ENCODE data around the gene MYBPHL.
A peak's percentile ranks its signal among the peaks of the same experiment; 100 is the strongest.
"Not testable (repeated sequence)": the region's sequence is repeated elsewhere in the genome, so short reads cannot be mapped to it uniquely, and the experiment has no call there.

Gene MYBPHL

GRCh38 chr1:109304226-109304920, 2.4 kb downstream of the MYBPHL start:
- DNase-seq = no peak

- DNase-seq = no peak
Observed at GRCh38 chr1:109301874-109302273, 4.9 kb downstream of the MYBPHL start.

GRCh38 chr1:109300650-109301151, 6.1 kb downstream of the MYBPHL start:
- DNase-seq = no peak

DNA sequence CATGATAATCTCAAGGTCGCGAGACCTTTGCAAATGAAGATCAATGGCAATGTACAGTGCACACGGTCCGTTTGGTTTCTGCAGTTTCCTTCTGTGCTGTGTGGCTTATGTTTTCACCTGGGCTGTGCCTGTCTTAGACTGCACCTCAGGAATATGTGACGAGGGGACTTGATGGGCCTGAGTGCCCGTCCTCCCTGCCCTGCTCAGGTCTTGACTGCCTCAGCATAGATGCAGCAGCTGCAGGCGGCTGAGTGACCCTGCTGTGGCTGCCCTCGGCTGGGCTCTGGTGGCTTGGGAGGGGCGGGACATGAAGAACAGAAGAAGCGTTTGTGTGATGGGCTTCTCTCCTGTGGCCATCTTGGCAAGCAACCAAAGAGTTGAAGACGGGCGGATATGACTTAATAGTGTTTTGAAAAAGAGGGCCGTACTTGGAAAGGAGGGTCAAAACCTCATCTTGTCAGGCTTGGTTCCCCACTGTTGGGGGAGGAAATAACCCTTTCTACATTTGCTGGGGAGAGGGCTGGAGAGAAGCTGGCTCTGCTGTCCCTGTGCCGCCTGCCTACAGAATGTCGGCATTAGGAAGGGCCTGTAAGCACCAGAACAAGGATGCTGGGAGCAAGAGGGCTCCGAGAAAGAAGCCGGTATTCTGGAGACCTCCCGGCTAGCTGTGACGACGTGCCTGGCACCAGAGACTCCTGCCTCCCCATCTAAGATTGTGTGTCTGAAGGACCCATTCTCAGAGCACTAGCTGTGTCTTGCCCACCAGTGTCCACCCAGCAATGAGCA, 7.1 kb downstream of the MYBPHL start:
- DNase-seq = no peak

GRCh38 chr1:109298666-109299557, 7.9 kb downstream of the MYBPHL start:
- DNase-seq = no peak

GRCh38 chr1:109296782-109297181, 10.0 kb downstream of the MYBPHL start:
- DNase-seq = no peak

GRCh38 chr1:109295712-109296415, 10.9 kb downstream of the MYBPHL start:
- DNase-seq = no peak

DNA sequence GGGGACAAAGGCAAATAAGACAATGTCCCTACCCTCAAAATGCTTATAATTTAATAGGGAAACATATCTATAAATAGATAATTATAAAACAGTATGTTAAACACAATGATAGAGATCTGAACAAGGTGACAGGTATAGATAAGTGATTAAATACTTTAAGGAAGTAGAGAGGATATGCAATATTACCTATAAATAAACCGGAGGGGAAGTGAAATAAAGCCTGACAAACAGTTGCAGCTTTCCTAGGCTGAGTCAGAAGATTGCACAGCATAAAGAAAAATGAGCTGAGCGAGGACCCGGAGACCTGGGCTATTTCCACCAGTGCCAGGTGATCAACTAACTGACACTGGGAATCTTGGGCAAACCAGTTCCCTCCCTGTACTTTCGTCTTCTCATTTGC, 12.3 kb downstream of the MYBPHL start:
- no peak for DNase-seq

- no peak for DNase-seq
Observed at GRCh38 chr1:109293026-109293425, 13.8 kb downstream of the MYBPHL start.

DNA sequence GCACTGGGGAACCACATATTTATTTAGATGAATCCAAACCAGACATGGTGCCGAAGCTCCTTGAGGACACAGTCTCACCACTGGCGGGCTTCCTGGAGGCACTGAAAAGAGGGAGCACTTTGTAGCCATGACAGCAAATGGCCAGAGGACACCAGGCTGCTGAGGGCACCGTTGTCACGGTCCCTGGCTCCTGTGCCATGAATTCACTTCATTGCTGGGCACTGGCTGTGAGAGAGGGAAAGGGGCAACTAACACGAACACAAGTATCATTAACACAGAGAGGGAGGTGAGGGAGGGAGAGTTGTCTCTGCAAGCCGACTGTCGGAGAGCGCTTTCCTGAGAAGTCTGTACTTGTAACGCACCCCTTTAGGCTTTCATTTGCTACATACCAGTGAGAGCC, 14.4 kb downstream of the MYBPHL start:
- DNase-seq = no peak

DNA sequence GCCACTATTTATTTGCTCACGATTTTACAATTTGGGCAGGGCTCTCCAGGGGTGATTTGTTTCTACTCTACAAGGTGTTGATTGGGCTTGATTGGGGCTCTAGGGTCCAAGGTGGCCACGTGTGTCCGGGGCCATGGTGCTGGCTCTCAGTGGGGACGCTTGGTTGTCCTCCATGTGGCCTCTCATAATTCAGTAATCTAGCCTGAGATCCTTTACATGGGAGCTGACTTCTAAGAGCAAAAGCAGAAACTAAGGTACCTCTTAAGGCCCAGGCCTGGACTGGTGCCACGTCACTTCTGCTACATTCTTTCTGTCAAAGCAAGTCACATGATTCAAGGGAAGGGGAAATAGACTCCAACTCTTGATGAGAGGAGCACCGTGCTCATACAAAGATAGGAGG, 15.8 kb downstream of the MYBPHL start:
- no peak for DNase-seq

DNA sequence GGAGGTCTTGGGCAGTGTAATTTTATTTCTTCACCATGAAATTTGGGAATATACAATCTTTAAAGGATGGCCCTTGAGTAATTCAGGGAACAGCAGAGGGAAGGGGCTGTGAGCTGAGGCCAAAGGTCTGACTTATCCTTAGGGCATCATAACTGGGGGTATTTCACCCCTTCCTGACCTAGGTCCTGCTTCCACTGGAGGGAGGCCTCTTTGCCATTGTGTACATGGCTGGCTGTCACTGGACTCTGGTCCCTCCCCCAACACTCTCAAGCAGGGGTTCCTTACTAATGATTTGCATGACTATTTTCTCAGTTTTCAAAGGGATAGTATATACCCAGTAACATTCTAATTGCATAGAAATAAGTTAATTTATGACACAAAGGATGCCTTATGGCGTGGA, 16.7 kb downstream of the MYBPHL start:
- no peak for DNase-seq

GRCh38 chr1:109286762-109287161, 20.0 kb downstream of the MYBPHL start:
- DNase-seq = not testable (repeated sequence)

GRCh38 chr1:109283748-109284600, 22.8 kb downstream of the MYBPHL start:
- DNase-seq = no peak

- peak; percentile 96 for DNase-seq
Observed at GRCh38 chr1:109282952-109283747, 23.7 kb downstream of the MYBPHL start, which contains the start of gene PSRC1. Gene PSRC1 (minus strand): TSS chr1:109283145.

DNA sequence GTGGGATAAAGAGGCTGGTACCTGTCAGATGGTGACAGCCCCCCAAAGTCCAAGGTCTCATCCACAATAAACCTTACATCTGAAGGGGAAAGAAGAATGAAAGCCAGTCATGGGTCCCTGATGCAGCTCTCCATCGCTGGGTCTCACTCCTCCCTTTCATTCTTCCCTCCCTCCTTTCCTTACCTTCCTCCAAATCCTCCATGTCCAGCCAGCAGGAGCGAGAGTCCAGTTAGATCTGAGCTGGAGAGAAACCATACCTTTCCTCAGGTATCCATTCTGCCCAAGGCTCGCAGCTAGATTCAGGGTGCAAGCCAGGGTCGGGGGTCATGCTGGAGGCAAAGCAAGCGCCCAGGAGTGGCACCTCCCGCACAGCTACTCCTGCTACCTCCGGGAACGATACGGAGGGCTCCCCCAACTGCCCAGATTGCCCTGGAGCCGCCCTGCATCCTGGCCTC, 24.3 kb downstream of the MYBPHL start:
- DNase-seq = no peak

- DNase-seq = no peak
Observed at GRCh38 chr1:109281680-109282496, 24.9 kb downstream of the MYBPHL start.

DNA sequence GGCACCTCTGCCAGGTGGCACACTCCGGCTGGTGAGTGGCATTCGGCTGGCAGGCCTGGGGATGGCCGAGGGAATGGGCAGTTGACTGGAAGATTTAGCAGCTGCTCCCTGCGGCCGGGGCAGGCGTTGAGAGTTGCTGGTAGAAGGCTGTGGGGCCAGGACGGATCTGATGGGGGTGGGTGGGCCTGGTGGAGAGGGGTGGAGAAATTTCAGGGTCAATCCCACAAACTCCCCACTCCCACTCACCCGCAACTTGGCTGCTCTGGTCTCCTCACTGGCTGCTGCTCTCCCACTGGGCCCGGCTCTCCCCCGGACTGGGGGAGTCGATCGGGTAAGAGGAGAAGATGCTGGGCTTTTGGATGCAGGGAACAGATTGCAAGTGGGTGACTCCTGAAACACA, 25.9 kb downstream of the MYBPHL start:
- DNase-seq = no peak

GRCh38 chr1:109279615-109280278, 27.1 kb downstream of the MYBPHL start:
- DNase-seq = no peak

All from NCI-H1436 (cell line).